AG10803 (cell line): ENCODE data around the gene SFXN5.

Experiments used
- DNase-seq: peaks from one replicate; pipeline ENCODE4 v3.0.0; 2010; ENCODE audit warnings: low read depth
- H3K4me3 ChIP-seq: 2 replicates; pipeline ENCODE4 v1.5.1; 2011; ENCODE audit warnings: mild to moderate bottlenecking, low read length, control low read depth
- CTCF ChIP-seq: conservative IDR thresholded peaks from 2 replicates; pipeline ENCODE4 v1.5.1; 2011; ENCODE audit warnings: mild to moderate bottlenecking, low read length, control low read depth, inconsistent platforms

The SFXN5 gene

GRCh38 chr2:72985136-72985535 lies 86.4 kb downstream of the SFXN5 start:
- no peak overlapping the region for H3K4me3 ChIP-seq
- no peak for DNase-seq
- TF ChIP-seq CTCF = no peak

- no peak overlapping the region for H3K4me3 ChIP-seq
- no peak for DNase-seq
- TF ChIP-seq CTCF = no peak
These were observed 87.3 kb downstream of the SFXN5 start for GRCh38 chr2:72984172-72984671.

- no peak for DNase-seq
- TF ChIP-seq CTCF = no peak
- no peak overlapping the region for H3K4me3 ChIP-seq
These were observed 87.9 kb downstream of the SFXN5 start for GRCh38 chr2:72983500-72984161.

GRCh38 chr2:72982781-72983499 lies 88.6 kb downstream of the SFXN5 start:
- no peak for DNase-seq
- no peak overlapping the region for H3K4me3 ChIP-seq
- TF ChIP-seq CTCF = no peak

- no peak for DNase-seq
- no peak overlapping the region for H3K4me3 ChIP-seq
- no peak for TF ChIP-seq CTCF
These were observed 89.3 kb downstream of the SFXN5 start for GRCh38 chr2:72982219-72982618.

GRCh38 chr2:72981536-72981935 lies 90.0 kb downstream of the SFXN5 start:
- H3K4me3 ChIP-seq = no peak overlapping the region
- no peak for TF ChIP-seq CTCF
- DNase-seq = no peak
